ENCODE data around the gene TTC39C. TPM values are rescaled to one million over a fixed set of nuclear protein-coding genes. Genes with fewer than 3 reads are reported as not detected.

The TTC39C gene
- total and polyA plus RNA-seq, 3 donors from 2014 or later, result 57.7 to 70.4 (median 68.3) TPM

DNA sequence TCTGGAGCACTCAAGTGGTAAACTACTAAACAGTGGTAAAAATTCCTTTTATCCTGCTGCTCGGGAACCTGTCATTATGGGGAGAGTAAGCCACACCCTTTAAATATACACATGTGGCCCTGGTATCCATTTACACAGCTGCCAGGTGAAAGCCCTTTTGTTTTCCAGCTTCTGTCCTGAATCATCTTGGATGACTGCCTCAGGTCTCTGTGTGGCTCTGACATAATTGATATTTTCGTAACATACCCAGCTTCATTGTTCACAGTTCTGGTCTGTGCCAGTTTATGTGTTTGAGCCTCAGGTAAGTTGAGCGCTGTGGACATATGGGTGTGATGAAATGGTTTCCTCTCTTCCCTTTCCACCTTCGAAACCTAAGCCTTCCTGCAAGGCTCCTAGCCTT lies 15.7 kb upstream of the TTC39C start:
- no peak overlapping the region for H3K4me3 ChIP-seq
- H3K9me3 ChIP-seq, result no peaks in the 10 kb centered on the region
- DNase-seq, result no peak
- TF ChIP-seq POLR2A (IDR thresholded peaks at IDR 0.05), result no peak
- TF ChIP-seq CTCF (IDR thresholded peaks at IDR 0.05), result no peak
- peaks cover 4% of the 10 kb centered on the region for H3K4me1 ChIP-seq
- H3K36me3 ChIP-seq (ENCODE audit: low read depth, missing control alignments), result no peaks in the 10 kb centered on the region
- 47 to 49% methylated on average over 4 of the region's 4 CpGs for WGBS, 2 donors
- intact Hi-C loops (cut with DNase I; ENCODE audit: low total_unique reads), result no loop called here
- H3K27ac ChIP-seq, result no peak overlapping the region
- no peaks in the 10 kb centered on the region for H3K27me3 ChIP-seq

DNA sequence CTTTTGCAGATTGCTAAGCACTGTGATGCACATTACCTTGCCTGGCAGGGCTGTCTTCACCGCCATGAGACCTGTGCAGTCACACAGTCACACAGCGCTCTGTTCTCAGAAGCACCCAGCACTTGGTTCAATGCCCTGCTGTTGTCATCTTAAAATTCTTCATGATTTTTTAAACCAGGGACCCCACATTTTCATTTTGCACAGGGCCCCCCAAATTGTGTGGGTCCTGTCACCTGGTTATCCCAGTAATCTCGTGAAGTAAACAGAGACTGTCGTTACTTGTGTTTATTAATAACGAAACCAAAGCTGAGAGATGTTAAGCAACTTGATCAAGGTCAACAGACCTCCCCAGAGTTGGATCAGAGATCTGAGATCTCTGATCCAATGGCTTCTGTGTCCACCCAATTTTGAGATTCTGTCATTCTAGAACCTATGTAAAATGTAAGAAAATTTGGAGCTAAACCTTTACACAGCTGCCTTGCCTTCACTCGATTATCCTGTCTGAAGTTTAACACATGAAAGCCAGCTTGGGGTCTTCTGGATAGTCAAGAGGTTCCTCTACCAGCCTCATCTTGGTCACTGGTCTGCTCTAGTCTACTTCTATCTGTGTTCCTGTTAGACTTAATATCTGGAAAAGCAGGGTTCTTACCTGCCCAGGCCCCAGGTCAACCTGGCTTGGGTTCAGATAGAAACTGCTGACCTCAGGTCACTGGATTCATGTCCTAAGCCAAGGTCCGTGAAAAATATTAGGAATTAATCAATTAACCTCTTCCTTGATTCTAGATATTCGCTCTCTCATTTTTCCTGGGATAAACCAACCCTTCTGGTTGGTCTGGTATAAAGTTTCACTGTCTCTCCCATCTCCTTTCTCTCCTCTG lies 13.7 kb upstream of the TTC39C start:
- WGBS, 2 donors, result 89 to 90% methylated on average over 8 of the region's 8 CpGs
- Histone ChIP-seq H3K4me3 (no peak overlapping the region), H3K27ac (no peak overlapping the region), H3K4me1 (no peaks in the 10 kb centered on the region), H3K27me3 (no peaks in the 10 kb centered on the region), H3K36me3 (ENCODE audit: low read depth, missing control alignments) (no peaks in the 10 kb centered on the region), H3K9me3 (no peaks in the 10 kb centered on the region)
- intact Hi-C loops (cut with DNase I; ENCODE audit: low total_unique reads), result no loop called here
- no peak for DNase-seq
- TF ChIP-seq CTCF (IDR thresholded peaks at IDR 0.05) (no peak), POLR2A (IDR thresholded peaks at IDR 0.05) (no peak)

GRCh38 chr18:24002479-24002878 lies 12.1 kb upstream of the TTC39C start:
- no peaks in the 10 kb centered on the region for H3K27me3 ChIP-seq
- WGBS, 2 donors, result 70 to 71% methylated on average over 3 of the region's 3 CpGs
- intact Hi-C loops (cut with DNase I; ENCODE audit: low total_unique reads), result no loop called here

GRCh38 chr18:24003288-24003687 lies 11.3 kb upstream of the TTC39C start:
- Histone ChIP-seq H3K36me3 (ENCODE audit: low read depth, missing control alignments) (no peaks in the 10 kb centered on the region), H3K4me3 (no peak overlapping the region), H3K4me1 (no peaks in the 10 kb centered on the region), H3K27me3 (no peaks in the 10 kb centered on the region), H3K9me3 (no peaks in the 10 kb centered on the region), H3K27ac (no peak overlapping the region)
- TF ChIP-seq CTCF (IDR thresholded peaks at IDR 0.05) (no peak), POLR2A (IDR thresholded peaks at IDR 0.05) (no peak)
- intact Hi-C loops (cut with DNase I; ENCODE audit: low total_unique reads), result no loop called here
- WGBS, 2 donors, result 88 to 95% methylated on average over 3 of the region's 3 CpGs
- DNase-seq, result no peak

More at GRCh38 chr18:24002479-24002878, 12.1 kb upstream of the TTC39C start:
- Histone ChIP-seq H3K4me3 (no peak overlapping the region), H3K36me3 (ENCODE audit: low read depth, missing control alignments) (no peaks in the 10 kb centered on the region), H3K27ac (no peak overlapping the region), H3K4me1 (no peaks in the 10 kb centered on the region), H3K9me3 (no peaks in the 10 kb centered on the region)
- DNase-seq, result no peak
- no peak for TF ChIP-seq POLR2A (IDR thresholded peaks at IDR 0.05)
- TF ChIP-seq CTCF (IDR thresholded peaks at IDR 0.05), result no peak
